Hepatocyte (in vitro differentiated cells): ENCODE results near the gene ZBED1.

ENCODE experiments used
- EZH2 ChIP-seq: fragments of 200-600 bp; sonication (generic); IDR thresholded peaks from 2 replicates; pipeline ENCODE4 v1.6.1; 2016; ENCODE audit warnings: antibody characterized with exemption, mild to moderate bottlenecking, borderline replicate concordance
- EZH2phosphoT487 ChIP-seq: fragments of 200-600 bp; sonication (generic); IDR thresholded peaks from one replicate; pipeline ENCODE4 v1.6.1; 2018; ENCODE audit warnings: antibody characterized with exemption, mild to moderate bottlenecking, low read depth, moderate library complexity; ENCODE audit not compliant: unreplicated experiment, severe bottlenecking

- TF ChIP-seq EZH2phosphoT487 (no peak), EZH2 (no peak)
These were observed 48.4 kb downstream of the ZBED1 start for GRCh38 chrX:2452317-2452784.
